Measurements from ENCODE around the gene EIF3K.
"Not testable (repeated sequence)": the region's sequence is repeated elsewhere in the genome, so short reads cannot be mapped to it uniquely, and the experiment has no call there.

The EIF3K gene, protein sequence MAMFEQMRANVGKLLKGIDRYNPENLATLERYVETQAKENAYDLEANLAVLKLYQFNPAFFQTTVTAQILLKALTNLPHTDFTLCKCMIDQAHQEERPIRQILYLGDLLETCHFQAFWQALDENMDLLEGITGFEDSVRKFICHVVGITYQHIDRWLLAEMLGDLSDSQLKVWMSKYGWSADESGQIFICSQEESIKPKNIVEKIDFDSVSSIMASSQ

DNA sequence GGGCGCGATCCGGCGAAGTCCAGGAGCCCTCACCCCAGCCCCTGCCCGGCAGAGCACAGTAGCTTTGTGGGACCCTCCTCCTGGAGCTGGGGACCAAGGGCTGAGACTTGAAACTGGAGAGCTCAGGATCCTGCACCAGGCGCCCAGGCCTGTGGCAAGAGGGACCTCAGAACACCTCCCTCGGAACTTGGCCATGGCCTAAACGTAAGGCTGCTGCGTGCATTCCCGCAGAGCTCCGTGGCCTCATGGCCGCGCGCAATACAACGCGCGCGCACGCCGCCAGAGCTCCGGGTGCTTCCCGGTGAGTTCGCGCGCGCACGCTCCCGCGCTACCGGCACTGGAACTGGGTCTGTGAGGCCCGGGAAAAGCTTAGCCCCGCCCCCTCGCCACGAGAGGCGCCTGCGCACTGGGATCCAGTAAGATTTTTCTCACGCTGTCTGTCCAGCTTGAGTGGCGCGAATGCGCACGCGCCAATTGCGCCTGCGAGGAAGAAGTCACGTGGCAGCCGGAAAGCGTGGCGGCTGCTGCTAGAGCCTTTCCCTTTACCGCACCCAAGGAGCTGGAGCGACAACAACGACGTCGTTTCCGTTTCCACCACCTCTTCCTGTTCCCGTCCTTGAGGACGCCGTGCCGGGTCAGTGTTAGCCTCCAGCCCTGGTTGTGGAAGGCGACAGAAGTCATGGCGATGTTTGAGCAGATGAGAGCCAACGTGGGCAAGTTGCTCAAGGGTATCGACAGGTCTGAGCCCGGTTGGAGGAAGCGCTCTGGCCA, at the start of gene EIF3K:
Gene EIF3K (plus strand): TSS at position 599 of the 771 bp plus-strand sequence. CDS start 81 bp downstream, at position 680.
- DNase-seq = peak; percentile 98

DNA sequence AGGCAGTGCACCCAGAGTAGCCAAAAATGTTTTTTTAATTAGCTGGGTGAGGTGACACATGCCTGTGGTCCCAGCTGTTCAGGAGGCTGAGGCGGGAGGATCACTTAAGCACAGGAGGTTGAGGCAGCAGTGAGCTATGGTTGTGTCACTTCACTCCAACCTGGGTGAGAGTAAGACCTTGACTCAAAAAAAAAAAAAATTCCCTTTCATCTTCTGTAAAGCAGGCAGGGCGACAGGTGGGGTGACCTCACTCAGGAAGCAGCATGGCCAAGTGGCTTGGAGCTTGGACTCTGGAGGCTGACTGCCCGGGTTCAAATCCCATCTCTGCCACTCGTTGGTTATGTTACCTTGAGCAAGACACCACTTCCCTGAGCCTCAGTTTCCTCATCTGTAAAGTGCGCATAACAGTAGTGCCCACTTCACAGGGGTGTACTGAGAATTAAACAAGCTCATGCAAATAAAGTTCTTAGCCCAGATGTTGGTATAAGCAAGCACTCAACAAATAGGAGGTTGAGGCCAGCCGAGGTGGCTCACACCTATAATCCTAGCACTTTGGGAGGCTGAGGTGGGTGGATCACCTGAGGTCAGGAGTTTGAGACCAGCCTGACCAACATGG, 49.5 kb upstream of the EIF3K start:
- DNase-seq = no peak

DNA sequence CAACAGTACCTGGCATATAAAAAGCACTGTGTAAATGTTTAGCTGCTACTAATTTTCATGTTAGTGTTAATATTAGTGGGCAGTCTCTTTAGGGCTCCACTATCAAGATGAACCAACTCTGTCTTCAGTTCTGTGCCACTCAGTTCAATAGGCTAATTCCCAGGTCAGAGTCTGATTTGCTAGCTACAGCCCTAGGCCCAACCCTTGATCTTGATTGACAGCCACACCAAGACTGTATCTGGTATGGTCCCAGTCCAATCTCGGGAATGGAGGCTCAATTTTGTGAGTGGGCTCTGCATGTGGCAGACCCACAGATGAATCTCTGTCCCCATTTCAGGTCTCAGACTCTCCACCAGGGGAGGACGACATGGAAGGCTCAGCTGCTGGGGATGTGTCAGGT, 47.3 kb upstream of the EIF3K start:
- no peak for DNase-seq

DNA sequence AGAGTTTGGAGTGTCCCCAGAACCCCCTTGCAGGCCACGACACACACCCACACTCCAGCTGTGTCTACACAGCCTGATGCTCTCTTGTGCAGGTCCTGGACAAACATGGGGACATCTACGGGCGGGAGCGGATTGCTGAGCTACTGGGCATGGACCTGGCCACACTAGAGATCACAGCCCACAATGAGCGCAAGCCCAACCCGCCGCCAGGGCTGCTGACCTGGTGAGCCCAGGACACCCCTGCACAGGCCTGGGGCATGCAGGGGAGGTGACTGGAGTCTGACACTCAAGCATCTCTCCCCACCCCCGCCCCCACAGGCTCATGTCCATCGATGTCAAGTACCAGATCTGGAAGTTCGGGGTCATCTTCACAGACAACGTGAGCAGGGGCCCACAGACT, 41.2 kb upstream of the EIF3K start:
- DNase-seq = no peak

DNA sequence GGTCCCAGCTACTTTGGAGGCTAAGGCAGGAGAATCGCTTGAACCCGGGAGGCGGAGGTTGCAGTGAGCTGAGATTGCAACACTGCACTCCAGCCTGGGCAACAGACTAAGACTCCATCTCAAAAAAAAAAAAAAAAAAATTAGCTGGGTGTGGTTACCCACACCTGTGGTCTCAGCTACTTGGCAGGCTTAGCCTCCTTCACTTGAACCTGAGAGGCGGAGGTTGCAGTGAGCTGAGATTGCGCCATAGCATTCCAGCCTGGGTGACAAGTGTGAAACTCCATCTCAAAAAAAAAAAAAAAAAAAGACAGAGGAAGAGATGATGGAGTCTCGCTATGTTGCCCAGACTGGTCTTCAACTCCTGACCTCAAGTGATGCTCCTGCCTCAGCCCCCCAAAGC, 39.7 kb upstream of the EIF3K start:
- not testable (repeated sequence) for DNase-seq

DNA sequence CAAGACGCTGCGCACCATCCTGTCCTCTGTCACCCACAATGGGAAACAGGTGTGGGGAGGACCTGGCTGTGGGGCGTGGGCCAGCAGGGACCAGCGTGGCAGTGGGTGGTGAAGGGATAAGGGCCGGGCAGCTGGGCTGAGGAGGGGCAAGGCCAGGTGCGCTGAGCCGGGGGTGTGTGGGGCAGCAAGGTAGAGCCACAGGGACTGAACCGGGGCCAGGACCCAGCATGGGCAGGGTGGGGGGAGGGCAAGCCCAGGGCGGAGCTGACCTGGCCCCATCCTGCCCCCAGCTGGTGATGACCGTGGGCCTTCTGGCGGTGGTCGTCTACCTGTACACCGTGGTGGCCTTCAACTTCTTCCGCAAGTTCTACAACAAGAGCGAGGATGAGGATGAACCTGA, 38.9 kb upstream of the EIF3K start:
- DNase-seq = no peak

DNA sequence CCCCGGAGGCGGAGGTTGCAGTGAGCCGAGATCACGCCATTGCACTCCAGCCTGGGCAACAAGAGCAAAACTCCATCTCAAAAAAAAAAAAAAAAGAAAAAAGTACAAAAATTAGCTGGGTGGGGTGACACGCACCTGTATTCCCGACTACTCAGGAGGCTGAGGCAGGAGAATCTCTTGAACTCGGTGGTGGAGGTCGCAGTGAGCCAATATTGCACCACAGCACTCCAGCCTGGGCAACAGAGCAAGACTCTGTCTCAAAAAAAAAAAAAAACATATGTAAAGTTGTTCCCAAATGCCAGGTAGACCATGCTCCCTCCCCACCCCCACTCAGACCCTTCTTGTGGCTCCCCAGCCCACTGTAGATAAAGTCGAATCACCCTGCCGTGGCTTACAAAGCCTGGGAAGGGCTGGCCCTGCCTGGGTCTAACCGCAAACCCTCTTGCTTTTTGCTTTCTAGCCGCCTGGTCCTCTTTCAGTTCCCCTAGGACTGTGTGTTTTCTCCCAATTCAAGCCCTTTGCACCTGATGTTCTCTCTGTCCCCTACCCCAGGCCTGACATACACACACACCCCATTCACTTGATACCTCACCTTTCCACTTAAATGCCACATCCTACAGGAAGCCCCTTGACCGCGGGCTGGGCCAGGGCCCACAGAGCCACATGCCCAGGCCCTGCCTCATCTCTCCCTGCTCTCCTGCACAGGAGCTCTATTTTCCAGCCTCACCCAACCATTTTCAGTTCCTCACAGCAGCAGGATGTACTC, 35.6 kb upstream of the EIF3K start:
- no peak for DNase-seq

DNA sequence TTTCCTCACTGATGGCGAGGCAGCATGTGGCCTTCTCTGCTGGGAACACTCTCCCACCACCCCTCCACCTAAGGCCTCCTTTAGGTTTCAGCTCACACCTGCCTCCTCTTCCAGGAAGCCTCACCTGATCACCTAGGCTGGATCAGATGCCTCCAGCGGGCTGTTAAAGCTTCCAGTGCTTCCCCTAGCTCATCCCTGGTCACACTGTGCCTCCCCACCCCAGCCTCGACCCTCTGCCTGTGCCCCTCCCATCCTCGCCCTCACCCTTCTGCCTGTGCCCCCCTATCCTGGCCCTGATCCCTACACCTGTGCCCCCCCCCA, 35.0 kb upstream of the EIF3K start:
- no peak for DNase-seq

DNA sequence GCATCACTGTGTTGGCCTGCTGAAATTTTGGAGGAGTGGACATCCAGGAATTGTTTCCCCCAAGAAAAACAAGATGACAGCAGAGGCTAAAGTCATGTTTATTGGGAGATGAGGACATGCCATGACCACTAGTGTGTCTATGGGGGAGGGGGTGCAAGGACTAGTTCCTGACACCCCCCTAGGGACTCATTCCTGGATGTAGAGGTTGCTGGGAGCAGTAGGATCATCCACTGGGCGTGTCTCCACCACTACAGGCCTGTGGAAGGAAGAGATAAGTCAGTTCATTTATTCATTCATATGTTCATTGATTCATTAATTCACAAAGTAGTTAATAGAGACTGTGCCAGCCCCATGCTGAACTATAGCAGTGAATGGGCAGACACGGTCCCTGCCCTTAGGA, 31.4 kb upstream of the EIF3K start:
- DNase-seq = no peak

DNA sequence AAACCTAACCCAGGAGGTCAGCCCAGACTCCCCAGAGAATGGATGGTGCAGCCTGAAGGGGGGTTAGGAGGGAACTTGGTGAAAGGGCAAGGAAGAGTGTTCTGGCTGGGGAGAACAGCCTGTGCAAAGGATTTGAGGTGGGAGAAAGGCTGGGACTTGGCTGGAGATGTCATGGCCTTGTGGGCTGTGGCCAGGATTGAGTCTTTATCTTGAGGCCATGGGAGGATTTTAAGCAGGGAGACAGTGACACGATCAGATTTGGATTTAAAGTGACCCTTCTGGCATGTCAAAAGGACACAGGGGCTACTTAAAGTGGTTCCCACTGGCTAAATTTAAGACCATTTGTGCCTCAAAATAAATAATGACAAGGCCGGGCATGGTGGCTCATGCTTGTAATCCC, 30.9 kb upstream of the EIF3K start:
- no peak for DNase-seq

DNA sequence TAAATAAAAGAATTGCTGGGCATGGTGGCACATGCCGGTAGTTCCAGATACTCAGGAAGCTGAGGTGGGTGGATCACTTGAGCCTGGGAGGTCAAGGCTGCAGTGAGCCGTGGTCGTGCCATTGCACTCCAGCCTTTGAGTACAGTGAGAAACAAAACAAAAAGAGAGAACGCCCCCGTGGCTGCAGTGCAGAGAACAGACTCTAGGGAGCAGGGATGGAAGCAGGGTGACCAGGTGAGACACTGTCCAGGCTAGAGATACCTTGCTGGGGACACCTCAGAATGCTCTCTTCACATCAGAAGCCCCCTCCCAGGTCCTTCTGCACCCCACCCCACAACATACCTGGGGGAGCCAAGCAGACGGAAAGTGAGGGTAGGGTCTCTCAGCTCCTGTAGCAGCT, 26.0 kb upstream of the EIF3K start:
- DNase-seq = no peak

DNA sequence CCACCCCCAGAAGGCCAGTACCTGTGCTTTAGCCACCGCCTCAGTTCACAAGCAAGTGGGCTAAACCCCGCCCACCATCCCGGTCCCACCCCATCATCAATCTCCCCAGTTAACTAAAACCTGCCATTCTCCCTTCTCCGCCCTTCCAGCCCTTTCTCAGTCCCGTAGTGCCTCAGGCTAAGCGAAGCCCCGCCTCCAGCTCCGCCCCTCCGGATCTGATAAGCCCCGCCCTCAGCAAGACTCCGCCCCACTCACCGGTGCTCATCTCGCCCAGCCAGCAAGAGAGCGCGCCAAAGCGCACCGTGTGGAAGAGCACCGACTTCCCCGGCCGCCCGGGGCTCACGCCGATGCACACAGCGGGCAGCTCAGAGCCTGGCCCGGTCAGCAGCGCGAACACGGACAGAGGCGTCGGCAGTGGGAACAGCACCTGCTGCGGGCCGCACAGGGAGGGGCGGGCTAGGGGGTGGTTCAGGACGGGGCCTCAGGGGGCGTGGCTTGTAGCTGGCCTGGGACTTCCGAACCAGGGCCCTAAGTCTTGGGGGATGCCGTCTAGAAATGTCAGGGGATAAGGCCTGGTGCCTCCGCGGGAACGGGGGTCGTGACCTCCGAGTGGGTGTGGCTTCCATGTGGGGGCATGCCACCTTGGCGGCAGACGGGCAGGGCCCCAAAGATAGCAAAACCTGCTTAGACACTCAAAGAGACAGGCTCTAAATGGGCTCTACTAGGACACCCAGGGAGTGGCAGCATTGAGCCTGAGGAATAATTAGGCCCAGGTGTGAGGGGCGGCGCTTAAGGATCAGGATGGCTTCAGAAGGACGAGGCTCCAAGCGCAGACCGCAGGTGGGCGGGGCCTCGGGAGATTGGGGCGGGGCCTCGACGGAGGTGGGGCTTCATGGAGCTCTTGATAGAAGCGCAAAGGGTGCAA, 22.7 kb upstream of the EIF3K start:
- peak; percentile 33 for DNase-seq

DNA sequence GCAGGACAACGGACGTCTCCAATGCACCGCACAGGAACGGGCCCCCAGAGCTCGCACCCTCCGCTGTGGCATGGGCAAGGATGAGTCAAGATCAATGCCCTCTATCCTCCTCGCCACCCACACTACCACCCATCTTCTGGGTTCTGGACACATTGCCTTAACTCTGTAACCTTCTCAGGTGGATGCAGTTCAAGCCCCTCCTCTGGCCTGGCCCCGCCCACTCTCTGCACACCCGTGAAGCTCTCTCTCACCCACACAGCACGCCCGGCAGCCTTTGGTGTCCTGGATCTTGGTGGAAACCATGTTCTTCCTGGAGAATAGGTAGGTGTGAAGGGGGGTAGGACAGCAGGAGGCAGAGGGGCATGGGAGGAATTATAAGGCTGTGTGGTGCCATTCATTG, 21.9 kb upstream of the EIF3K start:
- DNase-seq = no peak

DNA sequence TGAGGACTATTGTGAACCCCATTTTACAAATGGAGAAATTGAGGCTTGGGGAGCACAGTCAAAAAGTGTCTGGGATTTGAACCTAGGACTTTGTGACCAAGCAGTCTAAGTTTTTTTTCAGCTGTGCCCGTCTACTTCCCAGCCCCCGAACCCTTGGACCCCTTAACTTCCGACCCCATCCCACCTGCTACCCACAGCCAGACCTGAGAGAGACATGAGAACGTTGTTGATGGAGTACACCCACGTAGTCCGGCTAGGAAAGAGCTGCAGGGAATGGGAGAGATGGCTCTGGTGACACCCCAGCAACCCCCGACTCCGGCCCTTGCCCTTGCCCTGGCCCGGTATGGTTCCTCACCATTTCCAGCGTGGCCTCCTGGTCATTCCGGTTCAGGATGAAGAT, 19.3 kb upstream of the EIF3K start:
- DNase-seq = no peak

DNA sequence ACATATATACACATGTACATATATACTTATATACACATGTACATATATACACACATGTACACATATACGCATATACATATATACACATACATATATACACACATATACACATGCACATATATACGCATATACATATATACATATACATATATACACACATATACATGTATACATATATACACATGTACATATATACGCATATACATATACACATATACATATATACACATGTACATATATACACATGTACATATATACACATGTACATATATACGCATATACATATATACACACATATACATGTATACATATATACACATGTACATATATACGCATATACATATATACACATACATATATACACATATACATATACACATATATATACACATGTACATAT, 16.1 kb upstream of the EIF3K start:
- not testable (repeated sequence) for DNase-seq

DNA sequence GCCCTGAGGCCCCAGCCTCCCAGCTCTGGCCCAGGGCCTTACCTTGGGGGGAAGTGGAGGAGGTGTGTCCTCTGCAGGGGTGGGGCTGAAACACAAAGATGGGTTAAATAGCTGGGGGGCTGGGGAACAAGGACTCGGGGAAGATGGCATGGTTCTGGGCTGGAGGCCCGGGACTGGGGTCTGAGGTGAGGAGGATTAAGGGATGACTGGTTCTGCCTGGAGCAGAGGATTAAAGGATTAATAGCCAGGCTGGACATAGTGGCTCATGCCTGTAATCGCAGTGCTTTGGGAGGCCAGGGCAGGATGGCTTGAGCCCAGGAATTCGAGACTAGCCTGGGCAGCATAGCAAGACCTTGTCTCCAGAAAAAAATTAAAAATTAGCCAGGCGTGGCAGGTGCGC, 12.9 kb upstream of the EIF3K start:
- DNase-seq = no peak

DNA sequence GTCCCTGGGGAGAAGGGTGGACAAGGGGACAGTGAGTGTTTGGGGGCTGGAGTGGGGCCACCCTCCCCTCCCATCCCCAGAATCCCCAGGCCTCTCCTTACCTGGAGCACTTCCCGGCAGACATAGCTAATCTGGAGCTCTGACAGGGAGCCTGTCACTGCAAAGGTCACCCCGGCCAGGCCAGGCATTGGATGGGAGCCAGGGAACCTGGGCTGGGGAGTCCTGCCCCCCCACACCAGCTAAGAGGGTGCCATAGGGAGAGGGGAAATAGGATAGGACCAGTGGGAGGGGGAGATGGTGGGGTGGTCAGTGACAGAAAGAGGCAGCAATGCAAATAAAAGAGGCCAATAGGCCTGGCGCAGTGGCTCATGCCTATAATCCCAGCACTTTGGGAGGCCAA, 4.7 kb upstream of the EIF3K start:
- no peak for DNase-seq

DNA sequence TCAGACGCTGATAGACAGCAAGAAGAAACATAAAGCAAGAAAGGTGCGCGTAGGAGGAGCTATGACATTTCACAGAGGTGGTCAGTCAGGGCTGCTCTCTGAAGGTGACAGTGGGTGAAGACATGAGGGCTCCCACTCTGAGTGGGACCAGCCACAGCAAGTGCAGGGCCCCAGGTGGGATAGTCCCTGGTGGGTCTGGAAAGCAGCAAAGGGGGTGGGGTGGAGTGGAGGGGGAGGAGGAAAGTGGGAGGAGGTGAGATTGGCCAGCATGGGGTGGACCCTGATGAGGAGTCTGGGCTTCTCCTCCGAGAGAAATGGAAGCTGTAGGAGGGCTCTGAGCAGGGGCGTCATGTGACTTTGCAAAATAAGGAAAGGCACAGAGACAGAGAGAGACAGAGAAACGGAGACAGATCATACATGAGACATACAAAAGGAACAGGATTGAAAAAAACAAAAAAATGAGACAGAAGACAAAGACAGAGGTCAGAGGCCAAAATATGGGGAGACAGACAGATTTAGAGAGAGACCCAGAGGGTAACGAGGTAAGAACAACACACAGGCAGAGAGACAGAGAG, 3.9 kb upstream of the EIF3K start:
- no peak for DNase-seq

DNA sequence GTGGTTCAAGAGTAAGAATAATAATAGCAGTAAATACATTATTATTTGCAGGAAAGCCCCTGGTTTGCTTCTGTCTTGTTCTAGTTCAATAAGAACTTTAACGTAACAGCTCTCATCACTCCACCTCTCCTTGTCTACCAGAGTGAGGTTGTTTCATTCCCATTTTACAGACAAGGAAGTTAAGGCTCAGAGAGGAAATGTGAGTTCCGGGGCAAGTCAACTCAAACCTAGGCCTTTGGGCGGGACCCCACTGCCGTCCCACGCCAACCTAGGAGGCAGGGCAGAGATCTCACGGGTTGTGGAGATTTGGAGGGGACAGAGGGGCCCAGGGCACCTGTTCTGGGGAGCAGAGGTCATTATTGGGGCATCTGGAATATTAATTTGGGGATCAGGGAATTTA, 2.7 kb upstream of the EIF3K start:
- DNase-seq = no peak

DNA sequence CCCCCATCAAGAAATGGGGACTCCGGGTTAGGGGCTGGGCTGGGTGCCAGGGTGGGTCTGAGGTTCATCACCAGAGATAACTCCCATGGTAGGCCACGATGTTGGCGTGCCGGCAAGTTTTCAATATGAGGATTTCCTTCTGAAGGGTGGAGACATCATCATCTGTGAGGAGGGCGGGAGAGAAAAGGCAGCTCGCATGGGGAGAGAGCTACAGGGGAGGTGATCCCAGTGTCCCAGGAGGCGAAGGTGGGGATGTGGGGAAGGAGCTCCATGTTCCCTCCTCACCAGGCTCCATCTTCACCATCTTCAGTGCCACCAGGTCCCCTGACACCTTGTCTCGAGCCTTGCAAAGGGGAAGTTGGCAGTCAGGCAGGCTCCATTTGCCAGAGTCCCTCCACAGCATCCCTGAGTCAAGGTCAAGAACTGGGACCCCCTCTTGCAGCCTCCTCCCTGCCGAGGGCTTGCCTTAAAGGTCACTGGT, 1.7 kb upstream of the EIF3K start:
- DNase-seq = peak; percentile 38

DNA sequence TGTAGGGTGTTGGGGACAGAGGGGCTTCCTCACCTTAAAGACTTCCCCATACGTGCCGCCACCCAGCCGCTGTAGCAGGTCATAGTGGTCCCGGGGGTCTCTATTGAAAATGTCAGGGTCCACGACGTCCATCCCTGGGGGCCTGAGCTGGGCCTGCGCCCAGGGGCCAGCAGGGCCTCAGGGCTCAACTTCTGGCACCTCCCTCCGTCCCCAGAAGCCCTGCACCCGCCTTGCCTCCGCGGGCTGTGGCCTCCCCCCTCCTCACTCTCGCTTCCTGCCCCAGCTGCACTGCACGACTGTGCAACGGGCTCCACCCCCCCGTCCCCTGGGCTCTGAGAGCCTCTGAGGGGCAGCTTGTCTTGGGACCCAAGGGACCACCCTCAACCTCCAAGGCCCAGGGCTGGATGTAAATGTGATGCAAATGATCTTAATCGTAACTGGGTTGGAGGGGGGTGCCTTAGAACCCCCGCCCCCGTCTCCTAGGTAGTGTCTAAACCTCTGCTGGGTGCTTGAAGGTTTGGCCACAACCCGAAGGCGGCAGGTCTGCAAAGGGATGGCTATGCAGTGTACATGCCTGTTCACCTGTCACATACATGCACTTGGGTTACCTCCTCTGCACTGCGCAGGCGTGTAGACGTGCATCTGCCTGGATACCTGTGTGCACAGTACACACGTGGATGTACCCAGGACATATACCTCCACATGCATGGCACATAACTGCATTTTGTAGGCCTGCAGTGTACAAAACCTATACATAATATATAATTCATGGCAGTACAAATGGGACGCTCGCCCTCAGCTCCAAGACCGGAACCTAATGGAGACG, 1.0 kb upstream of the EIF3K start, which contains the start of gene MAP4K1:
Gene MAP4K1 (minus strand): TSS at position 190 of the 826 bp plus-strand sequence. CDS start 58 bp downstream, at position 132.
- peak; percentile 66 for DNase-seq
